NT2/D1 (cell line): Measurements from ENCODE around the gene PIGN.

ENCODE experiments used
- SUZ12 ChIP-seq: IDR thresholded peaks from 2 replicates; pipeline ENCODE4 v1.6.1; 2011; ENCODE audit not compliant: insufficient read length, insufficient read depth; ENCODE audit errors: extremely low read depth
- YY1 ChIP-seq: IDR thresholded peaks from 2 replicates; pipeline ENCODE4 v1.6.1; 2011; ENCODE audit not compliant: insufficient read length, insufficient read depth
- ZNF274 ChIP-seq: IDR thresholded peaks from 2 replicates; pipeline ENCODE4 v1.6.1; 2011; ENCODE audit warnings: mild to moderate bottlenecking, low read depth, low read length

GRCh38 chr18:62119884-62120283 lies 67.0 kb downstream of the PIGN start:
- TF ChIP-seq YY1 (no peak), SUZ12 (no peak), ZNF274 (no peak)
